Upper lobe of right lung (tissue), 1 donor: ENCODE data around the gene LRRFIP2. TPM values are rescaled to one million over a fixed set of nuclear protein-coding genes. Genes with fewer than 3 reads are reported as not detected.

Experiments
- ATAC-seq: fragments of 200-7000 bp; cut with Tn5 transposase; one replicate; pipeline ENCODE4 v1.9.1; 2020; ENCODE audit warnings: mild to moderate bottlenecking, moderate library complexity
- DNase-seq: peaks from one replicate; pipeline ENCODE4 v3.0.0-alpha.2; 2020
- H3K27ac ChIP-seq: fragments of 200-600 bp; one replicate; pipeline ENCODE4 v1.8.0; 2022
- H3K27me3 ChIP-seq: fragments of 200-600 bp; one replicate; pipeline ENCODE4 v1.8.0; 2022; ENCODE audit warnings: mild to moderate bottlenecking
- H3K36me3 ChIP-seq: fragments of 200-600 bp; one replicate; pipeline ENCODE4 v1.8.0; 2022
- H3K4me1 ChIP-seq: fragments of 200-600 bp; one replicate; pipeline ENCODE4 v1.8.0; 2022
- H3K4me3 ChIP-seq: fragments of 200-600 bp; one replicate; pipeline ENCODE4 v1.8.0; 2022; ENCODE audit warnings: mild to moderate bottlenecking
- H3K9me3 ChIP-seq: fragments of 200-600 bp; one replicate; pipeline ENCODE4 v1.8.0; 2022
- intact Hi-C: fragments of 100-400 bp; cut with DNase I; formaldehyde crosslinking; loops from one replicate; pipeline ENCODE4 v1.11.0; 2022
- total RNA-seq: library from RNA; stranded (reverse); fragmentation: NEBNext Ultra II Directional; extraction: Animal tissue kit (Norgen Biotek cat#: 25700); gene quantifications from one replicate; pipeline ENCODE4 v1.2.1, GENCODE V29; 2021
- TF ChIP-seq, protein P1 (sequence below): fragments of 200-600 bp; IDR thresholded peaks from one replicate; pipeline ENCODE4 v1.8.0; 2022; ENCODE audit warnings: antibody characterized with exemption
- donor health status: DM: no; HTN: yes; CAD: no; lungs with severe emphysema.

Gene LRRFIP2
- total RNA-seq, 1 donor from 2014 or later = 50.3 TPM

GRCh38 chr3:37219266-37219665 is 44.9 kb upstream of the LRRFIP2 start:
- ATAC-seq = no peak
- DNase-seq = no peak
- Histone ChIP-seq H3K9me3 (no peaks in the 10 kb centered on the region), H3K4me1 (no peaks in the 10 kb centered on the region), H3K27me3 (no peaks in the 10 kb centered on the region), H3K36me3 (no peaks in the 10 kb centered on the region), H3K4me3 (no peak overlapping the region), H3K27ac (no peak overlapping the region)
- intact Hi-C loops = no loop called here
- TF ChIP-seq, protein P1, sequence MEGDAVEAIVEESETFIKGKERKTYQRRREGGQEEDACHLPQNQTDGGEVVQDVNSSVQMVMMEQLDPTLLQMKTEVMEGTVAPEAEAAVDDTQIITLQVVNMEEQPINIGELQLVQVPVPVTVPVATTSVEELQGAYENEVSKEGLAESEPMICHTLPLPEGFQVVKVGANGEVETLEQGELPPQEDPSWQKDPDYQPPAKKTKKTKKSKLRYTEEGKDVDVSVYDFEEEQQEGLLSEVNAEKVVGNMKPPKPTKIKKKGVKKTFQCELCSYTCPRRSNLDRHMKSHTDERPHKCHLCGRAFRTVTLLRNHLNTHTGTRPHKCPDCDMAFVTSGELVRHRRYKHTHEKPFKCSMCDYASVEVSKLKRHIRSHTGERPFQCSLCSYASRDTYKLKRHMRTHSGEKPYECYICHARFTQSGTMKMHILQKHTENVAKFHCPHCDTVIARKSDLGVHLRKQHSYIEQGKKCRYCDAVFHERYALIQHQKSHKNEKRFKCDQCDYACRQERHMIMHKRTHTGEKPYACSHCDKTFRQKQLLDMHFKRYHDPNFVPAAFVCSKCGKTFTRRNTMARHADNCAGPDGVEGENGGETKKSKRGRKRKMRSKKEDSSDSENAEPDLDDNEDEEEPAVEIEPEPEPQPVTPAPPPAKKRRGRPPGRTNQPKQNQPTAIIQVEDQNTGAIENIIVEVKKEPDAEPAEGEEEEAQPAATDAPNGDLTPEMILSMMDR = no peak

- Histone ChIP-seq H3K9me3 (no peaks in the 10 kb centered on the region), H3K4me1 (no peaks in the 10 kb centered on the region), H3K27me3 (no peaks in the 10 kb centered on the region), H3K27ac (no peak overlapping the region), H3K36me3 (no peaks in the 10 kb centered on the region), H3K4me3 (no peak overlapping the region)
- ATAC-seq (no peak), DNase-seq (no peak)
- intact Hi-C loops = no loop called here
- TF ChIP-seq, protein P1 = no peak
Observed at GRCh38 chr3:37218206-37218605, 43.8 kb upstream of the LRRFIP2 start.

- Histone ChIP-seq H3K27me3 (no peaks in the 10 kb centered on the region), H3K27ac (no peak overlapping the region), H3K9me3 (no peaks in the 10 kb centered on the region), H3K36me3 (no peaks in the 10 kb centered on the region), H3K4me3 (no peak overlapping the region), H3K4me1 (no peaks in the 10 kb centered on the region)
- DNase-seq (no peak), ATAC-seq (no peak)
- intact Hi-C loops = no loop called here
- TF ChIP-seq, protein P1 = no peak
Observed at GRCh38 chr3:37217098-37217849, 42.9 kb upstream of the LRRFIP2 start.

DNA sequence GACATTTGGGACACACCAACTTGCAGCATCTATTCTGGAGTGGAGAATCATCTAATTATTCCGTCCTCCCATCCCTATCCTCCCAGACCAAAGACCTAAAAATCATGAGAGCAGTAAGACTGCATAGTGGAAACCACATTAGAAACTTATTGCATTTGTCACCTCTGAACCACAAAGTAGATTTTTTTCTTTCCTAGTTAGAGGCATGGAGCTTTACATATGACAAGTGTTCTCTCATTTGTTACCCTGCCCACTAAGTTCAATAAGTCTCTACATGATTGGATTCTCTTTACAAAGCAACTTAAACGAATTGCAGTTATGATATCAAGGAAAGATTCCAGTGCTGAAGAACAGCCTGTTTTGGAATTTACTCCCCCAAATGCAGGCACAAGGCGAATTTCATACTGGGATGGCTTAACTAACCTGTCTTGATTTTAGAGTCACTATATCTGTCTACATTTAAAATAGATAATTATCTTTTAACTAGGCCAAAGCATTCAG is 42.3 kb upstream of the LRRFIP2 start:
- intact Hi-C loops = no loop called here

DNA sequence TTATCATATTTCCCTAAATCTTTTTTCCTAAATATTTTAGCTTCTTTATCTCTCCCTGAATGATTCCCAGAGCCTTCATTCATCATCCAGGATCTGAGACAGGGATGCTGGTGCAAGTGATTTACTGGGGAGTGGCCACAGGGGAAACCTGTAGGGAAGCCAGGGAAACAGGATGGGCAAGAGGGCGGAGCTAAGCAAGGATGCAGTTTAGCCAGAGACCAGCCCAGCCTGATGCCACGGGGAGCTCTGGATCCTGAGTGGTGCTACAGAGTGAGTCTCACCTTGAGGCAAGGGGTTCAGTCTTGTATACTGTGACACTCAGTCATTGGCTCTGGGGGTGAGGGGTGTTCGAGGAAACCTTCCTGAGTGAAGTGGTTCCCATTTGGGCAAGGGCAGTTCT is 39.7 kb upstream of the LRRFIP2 start:
- intact Hi-C loops = no loop called here
- no peaks in the 10 kb centered on the region for H3K36me3 ChIP-seq
- no peaks in the 10 kb centered on the region for H3K9me3 ChIP-seq
- H3K27ac ChIP-seq = no peak overlapping the region
- H3K4me1 ChIP-seq = no peaks in the 10 kb centered on the region
- TF ChIP-seq, protein P1 = no peak
- ATAC-seq = no peak
- H3K27me3 ChIP-seq = no peaks in the 10 kb centered on the region
- H3K4me3 ChIP-seq = no peak overlapping the region
- DNase-seq = no peak

More for the DNA sequence above, 42.3 kb upstream of the LRRFIP2 start:
- no peak overlapping the region for H3K27ac ChIP-seq
- ATAC-seq (no peak), DNase-seq (no peak)
- no peaks in the 10 kb centered on the region for H3K36me3 ChIP-seq
- TF ChIP-seq, protein P1 = no peak
- no peak overlapping the region for H3K4me3 ChIP-seq
- no peaks in the 10 kb centered on the region for H3K27me3 ChIP-seq
- no peaks in the 10 kb centered on the region for H3K9me3 ChIP-seq
- H3K4me1 ChIP-seq = no peaks in the 10 kb centered on the region
